Tibial artery (tissue), 4 donors: ENCODE measurements around the gene PBXIP1.

Experiments
- DNase-seq, 2 donors: peaks; one replicate each; pipeline ENCODE4 v3.0.0-alpha.2; 2019
- H3K27ac ChIP-seq, 2 donors: fragments of 200-600 bp; sonication (generic) in 1 of 2; 1 replicate in 1 of 2; 2 replicates in 1 of 2; pipeline ENCODE4 v1.5.1; 2018 to 2019; ENCODE audit warnings: mild to moderate bottlenecking in 1 of 2
- H3K27me3 ChIP-seq, 2 donors: fragments of 200-600 bp; sonication (generic) in 1 of 2; one replicate each; pipeline versions ENCODE4 v1.5.1 to v1.6.0; 2016 to 2019
- H3K36me3 ChIP-seq, 3 donors: fragments of 200-600 bp; sonication (generic) in 2 of 3; one replicate each; pipeline ENCODE4 v1.5.1; 2016 to 2019; ENCODE audit warnings: mild to moderate bottlenecking in 2 of 3
- H3K4me1 ChIP-seq, 4 donors: fragments of 200-600 bp; sonication (generic) in 2 of 4; 1 replicate in 3 of 4; 2 replicates in 1 of 4; pipeline ENCODE4 v1.5.1; 2016 to 2019
- H3K4me3 ChIP-seq, 2 donors: fragments of 200-600 bp; sonication (generic) in 1 of 2; 1 replicate in 1 of 2; 2 replicates in 1 of 2; pipeline ENCODE4 v1.5.1; 2018 to 2019; ENCODE audit warnings: mild to moderate bottlenecking in 2 of 2
- H3K9me3 ChIP-seq, 3 donors: fragments of 200-600 bp; sonication (generic) in 1 of 3; one replicate each; pipeline ENCODE4 v1.5.1; 2016 to 2019
- intact Hi-C: fragments of 100-400 bp; cut with DNase I; formaldehyde crosslinking; loops from one replicate; pipeline ENCODE4 v1.15.0; 2023; ENCODE audit warnings: low total_unique reads
- TF ChIP-seq, protein P1 (sequence below), 2 experiments: fragments of 200-600 bp in 1 of 2; fragments of 450-650 bp in 1 of 2; IDR thresholded peaks; one replicate each; pipeline ENCODE4 v1.5.1; 2017 to 2019; ENCODE audit warnings: antibody characterized with exemption in 2 of 2, mild to moderate bottlenecking in 1 of 2, moderate library complexity in 1 of 2

PBXIP1 gene

GRCh38 chr1:154896771-154897286 lies 59.1 kb downstream of the PBXIP1 start:
- TF ChIP-seq, protein P1, sequence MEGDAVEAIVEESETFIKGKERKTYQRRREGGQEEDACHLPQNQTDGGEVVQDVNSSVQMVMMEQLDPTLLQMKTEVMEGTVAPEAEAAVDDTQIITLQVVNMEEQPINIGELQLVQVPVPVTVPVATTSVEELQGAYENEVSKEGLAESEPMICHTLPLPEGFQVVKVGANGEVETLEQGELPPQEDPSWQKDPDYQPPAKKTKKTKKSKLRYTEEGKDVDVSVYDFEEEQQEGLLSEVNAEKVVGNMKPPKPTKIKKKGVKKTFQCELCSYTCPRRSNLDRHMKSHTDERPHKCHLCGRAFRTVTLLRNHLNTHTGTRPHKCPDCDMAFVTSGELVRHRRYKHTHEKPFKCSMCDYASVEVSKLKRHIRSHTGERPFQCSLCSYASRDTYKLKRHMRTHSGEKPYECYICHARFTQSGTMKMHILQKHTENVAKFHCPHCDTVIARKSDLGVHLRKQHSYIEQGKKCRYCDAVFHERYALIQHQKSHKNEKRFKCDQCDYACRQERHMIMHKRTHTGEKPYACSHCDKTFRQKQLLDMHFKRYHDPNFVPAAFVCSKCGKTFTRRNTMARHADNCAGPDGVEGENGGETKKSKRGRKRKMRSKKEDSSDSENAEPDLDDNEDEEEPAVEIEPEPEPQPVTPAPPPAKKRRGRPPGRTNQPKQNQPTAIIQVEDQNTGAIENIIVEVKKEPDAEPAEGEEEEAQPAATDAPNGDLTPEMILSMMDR (IDR thresholded peaks at IDR 0.05) = no peak
- intact Hi-C loops = no loop called here
- no peak for DNase-seq
- no peak overlapping the region for H3K27ac ChIP-seq
- H3K4me1 ChIP-seq = no peaks in the 10 kb centered on the region
- H3K4me3 ChIP-seq = no peak overlapping the region
- no peaks in the 10 kb centered on the region for H3K36me3 ChIP-seq
- no peaks in the 10 kb centered on the region for H3K9me3 ChIP-seq
- H3K27me3 ChIP-seq = peaks cover 0 to 7% of the 10 kb centered on the region in 2 donors

- Histone ChIP-seq H3K27ac (no peak overlapping the region), H3K9me3 (no peaks in the 10 kb centered on the region), H3K36me3 (no peaks in the 10 kb centered on the region), H3K27me3 (peaks cover 0 to 7% of the 10 kb centered on the region in 2 donors), H3K4me1 (no peaks in the 10 kb centered on the region), H3K4me3 (no peak overlapping the region)
- intact Hi-C loops = no loop called here
- DNase-seq = no peak
- TF ChIP-seq, protein P1 (IDR thresholded peaks at IDR 0.05) = no peak
Measured at GRCh38 chr1:154895798-154896197, 60.1 kb downstream of the PBXIP1 start.
